Neural crest cell (in vitro differentiated cells): ENCODE measurements around the gene RNF224. TPM values are rescaled to one million over a fixed set of nuclear protein-coding genes. Genes with fewer than 3 reads are reported as not detected.
"Not testable (repeated sequence)": the region's sequence is repeated elsewhere in the genome, so short reads cannot be mapped to it uniquely, and the experiment has no call there.

Experiments
- DNase-seq: peaks from one replicate; pipeline ENCODE4 v3.0.0; 2021; ENCODE audit warnings: low read depth, mixed read lengths, low spot score
- H3K27ac Mint-ChIP-seq: one replicate; pipeline ENCODE4 v1.8.0; 2021; ENCODE audit warnings: mild to moderate bottlenecking, mixed read lengths; ENCODE audit not compliant: unreplicated experiment
- H3K27me3 Mint-ChIP-seq: 2 replicates; pipeline ENCODE4 v1.8.0; 2021; ENCODE audit warnings: low read depth, mild to moderate bottlenecking, mixed read lengths
- H3K36me3 Mint-ChIP-seq: 2 replicates; pipeline ENCODE4 v1.8.0; 2021; ENCODE audit warnings: low read depth, mild to moderate bottlenecking, mixed read lengths
- H3K4me1 Mint-ChIP-seq: 2 replicates; pipeline ENCODE4 v1.8.0; 2021; ENCODE audit warnings: mixed read lengths
- H3K4me3 Mint-ChIP-seq: one replicate; pipeline ENCODE4 v1.8.0; 2021; ENCODE audit warnings: mild to moderate bottlenecking, mixed read lengths
- H3K9me3 Mint-ChIP-seq: 2 replicates; pipeline ENCODE4 v1.8.0; 2021; ENCODE audit warnings: mixed read lengths
- total RNA-seq: library from RNA; stranded (reverse); gene quantifications from 2 replicates; pipeline ENCODE4 v1.2.1, GENCODE V29; 2021
- TF ChIP-seq, protein P1 (sequence below): fragments of 200-600 bp; sonication (generic); conservative IDR thresholded peaks from 2 replicates; pipeline ENCODE4 v1.5.0; 2021; ENCODE audit warnings: antibody characterized with exemption, mild to moderate bottlenecking

RNF224 gene
- total RNA-seq, 1 donor from 2014 or later: not detected

DNA sequence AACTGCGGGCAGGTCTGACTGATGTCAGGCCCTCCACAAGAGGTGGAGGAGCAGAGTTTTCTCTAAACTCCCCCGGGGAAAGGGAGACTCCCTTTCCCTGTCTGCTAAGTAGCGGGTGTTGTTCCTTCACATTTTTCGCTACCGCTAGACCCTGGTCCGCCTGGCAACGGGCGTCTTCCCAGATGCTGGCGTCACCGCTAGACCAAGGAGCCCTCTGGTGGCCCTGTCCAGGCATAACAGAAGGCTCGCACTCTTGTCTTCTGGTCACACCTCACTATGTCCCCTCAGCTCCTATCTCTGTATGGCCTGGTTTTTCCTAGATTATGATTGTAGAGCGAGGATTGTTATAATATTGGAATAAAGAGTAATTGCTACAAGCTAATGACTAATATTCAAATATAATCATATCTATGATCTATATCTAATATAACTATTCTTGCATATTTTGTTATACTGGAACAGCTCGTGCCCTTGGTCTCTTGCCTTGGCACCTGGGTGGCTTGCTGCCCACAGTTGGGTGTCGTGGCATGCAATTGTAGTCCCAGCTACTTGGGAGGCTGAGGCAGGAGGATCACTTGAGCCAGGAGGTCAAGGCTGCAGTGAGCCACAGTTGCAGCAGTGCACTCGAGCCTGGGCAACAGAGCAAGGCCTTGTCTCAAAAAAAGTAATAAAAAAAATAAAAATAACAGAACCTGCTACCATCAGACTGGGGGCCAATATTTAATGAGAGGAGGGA is 35.0 kb downstream of the RNF224 start:
- not testable (repeated sequence) for H3K9me3 Mint-ChIP-seq, H3K27ac Mint-ChIP-seq, H3K27me3 Mint-ChIP-seq, H3K36me3 Mint-ChIP-seq, DNase-seq, H3K4me1 Mint-ChIP-seq
- H3K4me3 Mint-ChIP-seq: peak overlapping the region; percentile 47
- TF ChIP-seq, protein P1, sequence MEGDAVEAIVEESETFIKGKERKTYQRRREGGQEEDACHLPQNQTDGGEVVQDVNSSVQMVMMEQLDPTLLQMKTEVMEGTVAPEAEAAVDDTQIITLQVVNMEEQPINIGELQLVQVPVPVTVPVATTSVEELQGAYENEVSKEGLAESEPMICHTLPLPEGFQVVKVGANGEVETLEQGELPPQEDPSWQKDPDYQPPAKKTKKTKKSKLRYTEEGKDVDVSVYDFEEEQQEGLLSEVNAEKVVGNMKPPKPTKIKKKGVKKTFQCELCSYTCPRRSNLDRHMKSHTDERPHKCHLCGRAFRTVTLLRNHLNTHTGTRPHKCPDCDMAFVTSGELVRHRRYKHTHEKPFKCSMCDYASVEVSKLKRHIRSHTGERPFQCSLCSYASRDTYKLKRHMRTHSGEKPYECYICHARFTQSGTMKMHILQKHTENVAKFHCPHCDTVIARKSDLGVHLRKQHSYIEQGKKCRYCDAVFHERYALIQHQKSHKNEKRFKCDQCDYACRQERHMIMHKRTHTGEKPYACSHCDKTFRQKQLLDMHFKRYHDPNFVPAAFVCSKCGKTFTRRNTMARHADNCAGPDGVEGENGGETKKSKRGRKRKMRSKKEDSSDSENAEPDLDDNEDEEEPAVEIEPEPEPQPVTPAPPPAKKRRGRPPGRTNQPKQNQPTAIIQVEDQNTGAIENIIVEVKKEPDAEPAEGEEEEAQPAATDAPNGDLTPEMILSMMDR: peak; percentile 62

DNA sequence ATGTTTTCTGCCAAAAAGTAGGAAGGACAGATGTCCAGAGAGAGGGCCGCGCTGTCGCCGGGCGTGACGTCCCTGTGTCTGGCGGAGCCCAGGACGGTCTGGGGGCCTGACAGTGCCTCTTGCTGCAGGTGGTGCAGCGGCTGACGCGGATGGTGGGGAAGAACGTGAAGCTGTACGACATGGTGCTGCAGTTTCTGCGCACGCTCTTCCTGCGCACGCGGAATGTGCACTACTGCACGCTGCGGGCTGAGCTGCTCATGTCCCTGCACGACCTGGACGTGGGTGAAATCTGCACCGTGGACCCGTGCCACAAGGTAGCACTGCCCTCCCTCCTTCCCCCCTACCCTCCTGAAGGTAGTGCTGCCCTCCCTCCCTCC is 35.6 kb downstream of the RNF224 start:
- H3K9me3 Mint-ChIP-seq: no peaks in the 10 kb centered on the region
- TF ChIP-seq, protein P1: no peak
- no peak overlapping the region for H3K27ac Mint-ChIP-seq
- no peaks in the 10 kb centered on the region for H3K27me3 Mint-ChIP-seq
- peaks cover 5% of the 10 kb centered on the region for H3K4me1 Mint-ChIP-seq
- DNase-seq: no peak
- no peak overlapping the region for H3K4me3 Mint-ChIP-seq
- H3K36me3 Mint-ChIP-seq: peaks cover 6% of the 10 kb centered on the region

DNA sequence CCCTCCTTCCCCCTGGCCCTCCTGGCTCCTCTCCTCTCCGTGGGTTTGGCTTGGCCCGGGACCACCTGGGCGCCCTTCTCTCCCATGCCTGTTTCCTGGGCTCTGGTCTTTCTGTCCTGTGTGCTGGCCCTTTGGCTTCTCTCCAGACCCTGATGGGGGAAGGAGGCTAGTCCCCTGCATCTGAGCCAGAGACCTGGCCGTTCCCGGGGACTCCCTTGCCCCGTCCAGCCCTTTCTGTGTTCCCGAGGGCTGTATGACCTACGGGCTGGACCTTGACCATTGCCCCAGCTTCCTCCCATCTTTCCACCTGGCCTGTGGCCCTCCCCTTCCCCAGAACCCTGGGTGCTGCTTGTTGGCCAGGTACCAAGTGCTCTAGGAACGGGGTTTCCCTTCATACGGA is 36.2 kb downstream of the RNF224 start:
- Mint-ChIP-seq H3K9me3 (no peaks in the 10 kb centered on the region), H3K27me3 (no peaks in the 10 kb centered on the region), H3K36me3 (peaks cover 7% of the 10 kb centered on the region), H3K4me1 (peaks cover 7% of the 10 kb centered on the region), H3K4me3 (peak overlapping the region; percentile 12), H3K27ac (peak overlapping the region; percentile 6)
- no peak for DNase-seq
- TF ChIP-seq, protein P1: no peak

DNA sequence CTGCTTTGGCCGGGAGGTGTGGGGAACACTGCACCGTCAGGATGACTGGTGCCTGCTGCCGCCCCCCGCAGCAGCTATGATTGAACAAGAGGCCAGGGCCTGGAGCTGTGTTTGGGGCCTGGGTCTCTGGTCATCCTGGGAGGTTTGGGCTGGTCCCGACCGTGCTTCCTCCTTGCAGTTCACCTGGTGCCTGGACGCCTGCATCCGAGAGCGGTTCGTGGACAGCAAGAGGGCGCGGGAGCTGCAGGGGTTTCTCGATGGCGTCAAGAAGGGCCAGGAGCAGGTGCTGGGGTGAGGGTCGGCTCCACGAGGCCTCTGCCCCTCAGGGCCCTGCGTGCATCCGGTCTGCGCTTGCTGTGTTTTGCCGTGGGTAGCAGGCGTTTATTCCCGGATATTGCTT is 36.8 kb downstream of the RNF224 start:
- Mint-ChIP-seq H3K9me3 (no peaks in the 10 kb centered on the region), H3K36me3 (peaks cover 10% of the 10 kb centered on the region), H3K4me3 (no peak overlapping the region), H3K4me1 (peaks cover 10% of the 10 kb centered on the region), H3K27ac (no peak overlapping the region), H3K27me3 (no peaks in the 10 kb centered on the region)
- TF ChIP-seq, protein P1: no peak
- DNase-seq: no peak

DNA sequence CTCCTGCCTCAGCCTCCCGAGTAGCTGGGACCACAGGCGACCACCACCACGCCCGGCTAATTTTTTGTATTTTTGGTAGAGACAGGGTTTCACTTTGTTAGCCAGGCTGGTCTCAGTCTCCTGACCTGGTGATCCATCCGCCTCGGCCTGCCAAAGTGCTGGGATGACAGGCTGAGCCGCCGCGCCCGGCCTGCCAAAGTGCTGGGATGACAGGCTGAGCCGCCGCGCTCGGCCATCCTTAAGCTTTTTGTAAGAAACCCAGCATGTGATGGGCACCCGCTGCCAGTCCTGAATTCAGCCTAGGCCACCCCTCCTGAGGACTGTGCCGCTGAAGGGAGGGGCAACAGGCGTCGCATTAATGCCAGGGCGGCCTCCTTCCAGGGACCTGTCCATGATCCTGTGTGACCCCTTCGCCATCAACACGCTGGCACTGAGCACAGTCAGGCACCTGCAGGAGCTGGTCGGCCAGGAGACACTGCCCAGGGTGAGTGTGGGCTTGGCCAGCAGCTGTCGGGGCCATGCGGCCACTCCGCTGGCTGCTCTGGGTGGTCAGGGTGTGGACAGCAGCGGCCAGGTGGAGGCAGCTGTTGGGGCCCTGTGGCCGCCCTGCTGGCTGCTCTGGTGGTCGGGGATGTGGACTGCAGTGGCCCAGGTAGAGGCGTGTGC is 38.3 kb downstream of the RNF224 start:
- H3K27me3 Mint-ChIP-seq: no peaks in the 10 kb centered on the region
- H3K4me1 Mint-ChIP-seq: peaks cover 10% of the 10 kb centered on the region
- TF ChIP-seq, protein P1: no peak
- H3K27ac Mint-ChIP-seq: no peak overlapping the region
- H3K36me3 Mint-ChIP-seq: peaks cover 12% of the 10 kb centered on the region
- H3K9me3 Mint-ChIP-seq: no peaks in the 10 kb centered on the region
- no peak overlapping the region for H3K4me3 Mint-ChIP-seq
- no peak for DNase-seq
